ENCODE results near the gene PITPNM3.

Gene PITPNM3

GRCh38 chr17:6551869-6552531 is 4.4 kb downstream of the PITPNM3 start:
- DNase-seq (ENCODE audit: low read depth in 2 of 2) = no peak

DNA sequence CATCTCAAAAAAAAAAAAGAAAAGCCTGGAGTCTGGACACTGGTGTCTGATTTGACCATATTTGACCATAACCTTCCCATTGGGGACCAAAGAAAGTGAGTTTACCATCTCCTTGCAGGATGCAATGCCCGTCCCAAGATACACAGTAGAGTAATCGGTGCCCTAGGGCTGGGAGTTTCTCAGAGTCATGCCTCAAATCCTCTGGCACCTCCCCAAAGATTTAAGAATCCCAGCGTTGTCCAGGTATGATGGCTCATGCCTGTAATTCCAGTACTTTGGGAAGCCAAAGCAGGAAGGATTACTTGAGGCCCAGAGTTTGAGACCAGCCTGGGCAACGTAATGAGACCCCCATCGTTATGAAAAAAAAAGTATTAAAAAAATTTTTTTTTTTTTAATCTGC is 5.0 kb downstream of the PITPNM3 start:
- DNase-seq (ENCODE audit: low read depth in 2 of 2) = no peak

- no peak for DNase-seq (ENCODE audit: low read depth in 2 of 2)
These were observed 6.8 kb downstream of the PITPNM3 start for GRCh38 chr17:6549384-6550036.

GRCh38 chr17:6548578-6549330 is 7.6 kb downstream of the PITPNM3 start:
- no peak for DNase-seq (ENCODE audit: low read depth in 2 of 2)

GRCh38 chr17:6548034-6548433 is 8.3 kb downstream of the PITPNM3 start:
- DNase-seq (ENCODE audit: low read depth in 2 of 2) = no peak

- DNase-seq (ENCODE audit: low read depth in 2 of 2) = no peak
These were observed 9.0 kb downstream of the PITPNM3 start for GRCh38 chr17:6547336-6547735.

DNA sequence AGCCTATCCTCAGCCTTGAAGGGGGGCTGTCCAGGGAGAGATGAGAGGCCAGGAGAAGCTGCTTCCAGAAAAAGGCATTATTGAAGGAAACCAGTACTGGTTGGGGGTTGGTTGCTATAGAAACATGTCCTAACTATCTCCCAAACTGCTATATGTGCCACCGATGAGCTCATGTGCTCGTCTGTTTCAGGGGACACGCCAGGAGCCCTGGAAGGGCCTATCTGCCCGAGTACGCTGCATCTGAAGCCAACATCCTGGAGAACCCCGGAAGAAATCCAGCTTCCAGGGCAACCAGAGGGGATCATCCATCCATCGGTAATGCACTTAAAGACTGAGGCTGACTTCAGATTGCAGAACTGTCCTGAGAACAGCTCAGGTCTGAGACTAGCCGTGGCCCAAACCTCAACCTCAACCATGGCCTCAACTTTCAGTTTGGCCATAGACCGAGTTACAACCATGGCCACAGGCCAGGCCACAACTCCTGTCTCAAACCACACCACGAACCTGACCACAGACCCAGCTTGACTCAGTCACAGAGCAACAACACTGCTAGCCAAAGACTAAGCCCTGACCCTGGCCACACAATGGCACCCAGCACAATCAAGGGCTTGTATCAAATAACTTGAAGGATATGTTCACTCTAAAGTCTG is 10.2 kb downstream of the PITPNM3 start:
- no peak for DNase-seq (ENCODE audit: low read depth in 2 of 2)

DNA sequence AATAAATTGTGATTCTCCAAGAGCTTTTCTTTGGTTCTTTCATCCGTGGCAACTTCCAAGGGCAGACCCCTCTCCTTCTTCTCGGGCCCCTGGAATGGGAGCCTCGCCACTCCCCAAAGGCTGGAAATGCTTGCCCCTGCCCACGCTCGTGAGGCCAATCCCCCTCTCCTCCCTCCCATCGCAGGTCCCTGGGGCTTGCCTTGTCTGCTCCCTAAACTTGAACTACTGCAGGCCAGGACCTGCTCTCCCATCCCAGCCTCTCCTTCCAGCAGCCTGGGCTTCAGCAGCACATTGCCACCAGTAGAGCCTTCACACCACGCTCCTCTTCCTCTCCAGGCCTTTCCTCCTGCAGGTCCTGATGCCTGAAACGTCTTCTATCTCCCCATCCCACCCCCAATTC is 11.1 kb downstream of the PITPNM3 start:
- DNase-seq (ENCODE audit: low read depth in 2 of 2) = no peak

DNA sequence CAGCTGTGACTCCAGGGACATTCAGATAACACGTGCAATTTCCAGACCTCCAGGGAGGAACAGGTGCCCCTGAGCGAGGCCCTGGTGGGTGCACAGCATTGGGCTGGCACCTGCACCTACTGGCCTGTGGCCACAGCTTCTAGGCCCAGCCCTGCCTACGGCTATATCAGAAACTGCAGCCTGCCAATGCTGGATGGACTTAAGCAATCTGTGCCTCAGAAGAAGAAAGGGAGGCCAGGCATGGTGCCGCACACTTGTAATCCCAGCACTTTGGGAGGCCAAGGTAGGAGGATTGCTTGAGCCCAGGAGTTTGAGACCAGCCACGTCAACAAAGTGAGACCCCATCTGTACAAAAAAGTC is 12.4 kb downstream of the PITPNM3 start:
- DNase-seq (ENCODE audit: low read depth in 2 of 2) = no peak

DNA sequence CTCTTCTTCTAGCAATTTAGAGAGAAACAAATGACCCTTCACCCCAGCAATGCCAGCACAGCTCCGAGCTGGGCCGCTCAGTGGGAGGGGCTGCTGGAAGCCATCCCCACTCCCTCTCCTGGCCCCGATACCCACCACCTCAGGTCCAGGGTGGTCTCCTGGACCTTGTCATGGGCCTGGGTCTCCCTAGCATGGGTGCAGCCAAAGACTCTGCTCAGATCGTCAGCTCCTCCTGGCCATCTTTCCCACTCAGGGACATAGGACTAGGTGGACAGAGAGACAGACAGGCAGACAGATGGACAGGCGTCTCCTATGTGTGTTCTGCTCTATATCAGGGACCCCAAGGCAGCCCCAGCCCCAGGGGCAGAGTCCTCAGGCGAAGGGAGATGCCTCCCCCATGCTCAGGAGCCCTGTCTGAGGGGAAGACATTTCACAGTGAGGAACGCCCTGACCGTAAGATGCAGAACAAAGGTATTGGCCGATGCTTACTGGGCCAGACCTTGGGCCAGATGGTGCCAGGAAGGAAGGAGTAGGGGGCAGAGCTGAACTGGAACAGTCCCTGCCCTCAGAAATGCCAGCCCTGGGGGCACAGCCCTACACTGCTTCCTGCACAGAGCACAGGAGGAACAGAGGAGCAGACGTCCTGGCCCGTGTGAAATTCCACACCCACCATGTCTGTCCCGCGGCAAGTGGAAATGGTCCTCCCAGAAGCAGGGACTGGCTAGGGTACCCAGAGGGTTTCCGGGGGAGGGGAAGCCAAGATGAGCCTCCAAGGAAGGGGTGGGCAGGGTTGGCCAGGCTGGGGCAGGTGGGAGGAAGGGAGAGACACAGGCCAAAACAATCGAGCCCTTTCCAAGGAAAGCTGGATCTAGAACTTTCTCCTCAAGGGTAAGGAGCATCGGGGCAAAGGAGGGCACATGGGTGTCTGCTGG is 13.0 kb downstream of the PITPNM3 start:
- no peak for DNase-seq (ENCODE audit: low read depth in 2 of 2)

DNA sequence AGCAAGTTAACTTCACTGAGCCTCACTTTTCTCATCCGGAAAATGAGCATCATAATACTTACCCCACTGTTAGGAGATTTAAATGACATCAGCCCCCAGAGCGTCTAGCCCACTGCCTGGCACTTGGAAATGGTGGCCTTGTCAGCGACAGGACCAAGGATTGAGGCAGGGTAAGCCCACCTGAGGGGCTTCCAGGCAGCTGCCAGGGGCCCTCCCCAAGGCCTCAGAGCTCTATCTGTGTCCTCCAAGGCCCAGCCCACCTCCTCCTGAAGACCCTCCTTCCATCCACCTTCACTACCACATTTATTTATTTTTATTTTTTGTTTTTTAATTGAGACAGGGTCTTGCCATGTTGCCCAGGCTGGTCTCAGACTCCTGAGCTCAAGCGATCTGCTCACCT is 13.8 kb downstream of the PITPNM3 start:
- DNase-seq (ENCODE audit: low read depth in 2 of 2) = no peak

DNA sequence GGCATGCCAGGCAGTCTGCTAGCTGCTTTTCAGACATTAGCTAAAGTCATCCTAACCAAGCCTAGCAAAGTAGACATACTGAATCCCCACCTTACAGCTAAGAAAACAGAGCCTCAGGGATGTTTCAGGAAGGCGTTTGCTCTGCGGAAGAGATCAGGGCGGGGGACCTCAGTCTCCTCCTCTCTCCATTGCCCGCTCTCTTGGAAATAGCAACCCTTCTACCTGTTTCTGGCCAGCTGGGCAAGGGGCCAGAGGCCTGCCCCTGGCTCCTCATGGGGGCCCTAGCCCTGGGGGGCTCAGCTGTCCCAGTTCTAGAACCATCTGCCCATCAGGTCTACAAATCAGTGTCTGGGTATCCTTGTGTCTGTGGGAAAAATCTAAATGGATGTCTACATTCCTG is 14.5 kb downstream of the PITPNM3 start:
- DNase-seq (ENCODE audit: low read depth in 2 of 2) = no peak

GRCh38 chr17:6539871-6540270 is 16.5 kb downstream of the PITPNM3 start:
- no peak for DNase-seq (ENCODE audit: low read depth in 2 of 2)

GRCh38 chr17:6536566-6537065 is 19.7 kb downstream of the PITPNM3 start:
- DNase-seq (ENCODE audit: low read depth in 2 of 2) = no peak

- DNase-seq (ENCODE audit: low read depth in 2 of 2) = no peak
These were observed 20.3 kb downstream of the PITPNM3 start for GRCh38 chr17:6536053-6536452.

- DNase-seq (ENCODE audit: low read depth in 2 of 2) = no peak
These were observed 21.4 kb downstream of the PITPNM3 start for GRCh38 chr17:6534846-6535514.

DNA sequence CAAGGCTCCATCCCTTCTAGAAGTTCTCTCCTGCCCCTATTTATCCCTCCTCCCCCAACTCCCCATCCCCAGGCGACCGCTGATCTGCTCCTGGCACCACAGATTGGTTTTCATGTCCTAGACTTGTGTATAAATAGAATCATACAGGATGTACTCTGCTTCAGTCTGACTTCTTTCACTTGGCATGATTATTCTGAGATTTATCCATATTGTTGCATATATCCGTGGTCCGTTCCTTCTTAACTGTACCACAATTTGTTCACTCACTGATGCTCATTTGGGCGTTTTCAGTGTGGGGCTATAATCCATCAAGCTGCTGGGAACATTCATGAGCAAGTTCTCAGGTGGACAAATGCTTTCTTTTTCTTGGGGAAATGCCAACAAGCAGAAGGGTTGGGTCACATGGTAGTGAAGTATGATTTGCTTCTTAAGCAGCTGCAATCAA is 23.9 kb downstream of the PITPNM3 start:
- no peak for DNase-seq (ENCODE audit: low read depth in 2 of 2)

DNA sequence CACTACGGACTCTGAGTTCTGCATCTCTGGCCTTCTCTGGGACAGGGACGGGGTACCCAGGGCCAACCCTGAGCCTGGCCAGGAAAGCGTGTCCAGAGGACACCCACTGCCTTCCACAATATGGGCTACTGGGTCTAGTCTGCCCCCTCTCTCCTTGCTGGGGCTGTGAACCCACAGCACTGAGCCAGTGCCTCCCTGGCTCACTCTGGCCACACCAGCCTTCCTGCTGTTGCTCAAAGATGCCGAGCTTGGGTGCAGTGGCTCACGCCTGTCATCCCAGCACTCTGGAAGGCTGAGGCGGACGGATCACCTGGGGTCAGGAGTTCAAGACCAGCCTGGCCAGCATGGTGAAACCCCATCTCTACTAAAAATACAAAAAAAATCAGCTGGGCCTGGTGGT is 24.8 kb downstream of the PITPNM3 start:
- no peak for DNase-seq (ENCODE audit: low read depth in 2 of 2)

- no peak for DNase-seq (ENCODE audit: low read depth in 2 of 2)
These were observed 25.9 kb downstream of the PITPNM3 start for GRCh38 chr17:6530324-6530920.

DNA sequence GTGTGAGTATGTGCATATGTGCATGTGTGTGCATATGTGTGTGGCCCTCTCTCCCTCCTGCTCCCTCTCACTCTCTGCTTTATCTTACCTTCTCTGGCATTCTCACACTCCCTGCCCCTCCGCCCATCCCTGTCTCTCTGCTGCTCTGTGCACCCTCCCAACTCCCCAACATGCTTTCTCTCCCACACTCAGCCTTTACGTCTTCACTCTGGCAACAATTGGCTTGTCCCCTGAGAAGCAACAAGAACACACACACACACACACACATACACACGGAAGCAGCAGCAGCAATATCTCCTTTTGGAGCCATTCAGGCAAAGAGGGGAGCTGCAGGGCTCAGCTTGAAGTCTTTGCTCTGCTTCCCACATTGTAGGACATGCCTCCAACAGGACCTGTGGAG is 27.8 kb downstream of the PITPNM3 start:
- DNase-seq (ENCODE audit: low read depth in 2 of 2) = no peak

All from activated CD4-positive, alpha-beta T cell treated with anti-CD3 and anti-CD28 coated beads for 24 hours (primary cell).